ENCODE results near the gene HOXA11.

HOXA11 gene

DNA sequence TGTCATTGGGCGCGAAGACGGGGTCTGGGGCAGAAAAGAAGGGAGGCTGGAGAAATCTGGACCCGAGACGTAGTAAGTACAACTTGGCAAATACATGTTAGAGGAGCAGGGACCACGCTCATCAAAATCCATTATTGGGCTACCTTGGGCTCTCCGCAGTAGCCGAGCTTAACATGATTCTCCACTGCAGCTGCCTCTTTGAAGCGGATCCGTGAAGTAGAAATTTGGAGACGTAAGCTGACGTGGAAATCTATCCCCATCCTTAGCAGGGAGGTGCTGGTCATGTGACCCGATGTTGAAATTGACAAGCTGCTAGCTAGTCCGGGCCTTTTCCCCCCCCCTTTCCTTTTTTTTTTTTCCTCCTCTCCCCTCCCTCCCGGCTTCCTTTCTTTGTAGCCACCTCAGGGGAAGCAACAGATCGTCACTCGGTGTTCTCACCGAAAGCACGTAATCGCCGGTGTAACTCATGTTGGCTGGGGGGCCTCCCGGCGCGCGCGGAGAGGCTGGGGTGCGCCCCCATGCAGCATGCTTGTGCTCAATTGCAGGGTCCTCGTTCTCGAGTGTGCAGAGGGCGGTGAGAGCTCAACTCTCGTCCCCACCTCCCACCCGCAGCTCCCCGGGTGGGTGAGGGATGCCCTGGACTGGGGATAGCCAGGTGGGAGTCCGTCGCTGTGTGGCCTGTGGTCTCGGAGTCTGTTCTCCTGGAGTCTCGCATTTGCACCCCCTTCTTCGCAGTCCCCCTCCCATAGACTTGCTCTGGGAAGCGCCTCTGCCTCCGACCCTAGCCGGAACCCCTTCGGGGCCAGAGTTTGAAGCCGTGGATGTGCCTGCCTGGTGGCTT is at the start of gene HOXA11:
Gene HOXA11, minus strand, starts transcription at position 220 of the 841 bp plus-strand sequence. Its CDS starts 88 bp downstream, at position 132.
- Histone ChIP-seq H3K9me3 (ENCODE audit: insufficient read depth, low read depth, low read length) (peaks cover 8% of the 10 kb centered on the region; the same call in 1 of the 2 replicates), H3K4me3 (ENCODE audit: low read length) (no peak within 1 kb of the TSS), H3K9ac (ENCODE audit: low read depth, low read length) (no peak within 1 kb of the TSS), H3K27ac (ENCODE audit: low read length) (no peak within 1 kb of the TSS), H3K4me1 (ENCODE audit: insufficient read depth, low read length) (peaks cover 6% of the 10 kb centered on the region), H3K27me3 (ENCODE audit: insufficient read depth, low read length) (peaks cover 100% of the 10 kb centered on the region), H3K36me3 (ENCODE audit: insufficient read depth, low read depth, low read length) (no peaks in the 10 kb centered on the region)

DNA sequence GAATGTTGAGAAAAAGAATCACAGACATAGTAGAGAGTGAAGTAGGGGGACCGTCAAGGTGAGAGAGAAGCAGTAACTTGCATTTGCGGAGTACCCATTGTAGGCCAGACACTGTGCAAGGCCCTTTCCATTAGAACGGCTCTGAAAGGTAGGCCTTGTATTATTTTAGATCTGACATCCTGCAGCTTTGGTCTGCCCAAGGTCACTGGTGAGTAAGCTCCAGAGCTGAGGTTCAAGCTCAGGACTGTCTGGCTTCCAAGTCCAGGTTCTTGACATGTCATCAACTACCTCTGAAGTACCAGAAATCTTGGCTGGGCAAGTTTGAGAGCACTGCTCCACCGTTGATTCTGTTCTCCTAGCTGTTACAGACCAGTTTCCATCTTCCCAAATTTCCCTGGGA is 44.4 kb upstream of the HOXA11 start:
- H3K9me3 ChIP-seq (ENCODE audit: insufficient read depth, low read depth, low read length): no peaks in the 10 kb centered on the region
- H3K9ac ChIP-seq (ENCODE audit: low read depth, low read length): no peak overlapping the region
- no peaks in the 10 kb centered on the region for H3K36me3 ChIP-seq (ENCODE audit: insufficient read depth, low read depth, low read length)
- H3K27me3 ChIP-seq (ENCODE audit: insufficient read depth, low read length): peaks cover 94% of the 10 kb centered on the region
- H3K27ac ChIP-seq (ENCODE audit: low read length): no peak overlapping the region
- no peaks in the 10 kb centered on the region; the same call in 1 of the 2 replicates for H3K4me1 ChIP-seq (ENCODE audit: insufficient read depth, low read length)
- no peak overlapping the region for H3K4me3 ChIP-seq (ENCODE audit: low read length)

GRCh38 chr7:27224983-27225934 is 40.2 kb upstream of the HOXA11 start:
- Histone ChIP-seq H3K27me3 (ENCODE audit: insufficient read depth, low read length) (peaks cover 100% of the 10 kb centered on the region), H3K27ac (ENCODE audit: low read length) (no peak overlapping the region), H3K9ac (ENCODE audit: low read depth, low read length) (no peak overlapping the region), H3K9me3 (ENCODE audit: insufficient read depth, low read depth, low read length) (no peaks in the 10 kb centered on the region), H3K4me3 (ENCODE audit: low read length) (peak overlapping the region; percentile 47; the same call in 1 of the 2 replicates), H3K36me3 (ENCODE audit: insufficient read depth, low read depth, low read length) (no peaks in the 10 kb centered on the region), H3K4me1 (ENCODE audit: insufficient read depth, low read length) (peaks cover 7% of the 10 kb centered on the region; the same call in 1 of the 2 replicates)

GRCh38 chr7:27223941-27224575 is 39.0 kb upstream of the HOXA11 start:
- H3K4me3 ChIP-seq (ENCODE audit: low read length): no peak overlapping the region
- peaks cover 100% of the 10 kb centered on the region for H3K27me3 ChIP-seq (ENCODE audit: insufficient read depth, low read length)

GRCh38 chr7:27221201-27221797 is 36.3 kb upstream of the HOXA11 start:
- H3K27ac ChIP-seq (ENCODE audit: low read length): no peak overlapping the region

More at GRCh38 chr7:27223941-27224575, 39.0 kb upstream of the HOXA11 start:
- Histone ChIP-seq H3K9me3 (ENCODE audit: insufficient read depth, low read depth, low read length) (no peaks in the 10 kb centered on the region), H3K27ac (ENCODE audit: low read length) (no peak overlapping the region), H3K4me1 (ENCODE audit: insufficient read depth, low read length) (peaks cover 7% of the 10 kb centered on the region; the same call in 1 of the 2 replicates), H3K36me3 (ENCODE audit: insufficient read depth, low read depth, low read length) (no peaks in the 10 kb centered on the region), H3K9ac (ENCODE audit: low read depth, low read length) (no peak overlapping the region)

GRCh38 chr7:27220440-27220955 is 35.5 kb upstream of the HOXA11 start:
- Histone ChIP-seq H3K36me3 (ENCODE audit: insufficient read depth, low read depth, low read length) (no peaks in the 10 kb centered on the region), H3K4me3 (ENCODE audit: low read length) (no peak overlapping the region; the same call in 1 of the 2 replicates), H3K9me3 (ENCODE audit: insufficient read depth, low read depth, low read length) (no peaks in the 10 kb centered on the region), H3K27ac (ENCODE audit: low read length) (no peak overlapping the region), H3K9ac (ENCODE audit: low read depth, low read length) (no peak overlapping the region), H3K4me1 (ENCODE audit: insufficient read depth, low read length) (peaks cover 7% of the 10 kb centered on the region; the same call in 1 of the 2 replicates), H3K27me3 (ENCODE audit: insufficient read depth, low read length) (peaks cover 100% of the 10 kb centered on the region)

More at GRCh38 chr7:27221201-27221797, 36.3 kb upstream of the HOXA11 start:
- Histone ChIP-seq H3K4me1 (ENCODE audit: insufficient read depth, low read length) (peaks cover 7% of the 10 kb centered on the region; the same call in 1 of the 2 replicates), H3K4me3 (ENCODE audit: low read length) (no peak overlapping the region), H3K9ac (ENCODE audit: low read depth, low read length) (no peak overlapping the region), H3K36me3 (ENCODE audit: insufficient read depth, low read depth, low read length) (no peaks in the 10 kb centered on the region), H3K27me3 (ENCODE audit: insufficient read depth, low read length) (peaks cover 100% of the 10 kb centered on the region), H3K9me3 (ENCODE audit: insufficient read depth, low read depth, low read length) (no peaks in the 10 kb centered on the region)

GRCh38 chr7:27219821-27220220 is 34.8 kb upstream of the HOXA11 start:
- H3K4me1 ChIP-seq (ENCODE audit: insufficient read depth, low read length): peaks cover 7% of the 10 kb centered on the region; the same call in 1 of the 2 replicates
- no peaks in the 10 kb centered on the region for H3K9me3 ChIP-seq (ENCODE audit: insufficient read depth, low read depth, low read length)
- H3K9ac ChIP-seq (ENCODE audit: low read depth, low read length): no peak overlapping the region
- H3K27ac ChIP-seq (ENCODE audit: low read length): no peak overlapping the region
- no peaks in the 10 kb centered on the region for H3K36me3 ChIP-seq (ENCODE audit: insufficient read depth, low read depth, low read length)
- H3K4me3 ChIP-seq (ENCODE audit: low read length): no peak overlapping the region
- peaks cover 100% of the 10 kb centered on the region for H3K27me3 ChIP-seq (ENCODE audit: insufficient read depth, low read length)

DNA sequence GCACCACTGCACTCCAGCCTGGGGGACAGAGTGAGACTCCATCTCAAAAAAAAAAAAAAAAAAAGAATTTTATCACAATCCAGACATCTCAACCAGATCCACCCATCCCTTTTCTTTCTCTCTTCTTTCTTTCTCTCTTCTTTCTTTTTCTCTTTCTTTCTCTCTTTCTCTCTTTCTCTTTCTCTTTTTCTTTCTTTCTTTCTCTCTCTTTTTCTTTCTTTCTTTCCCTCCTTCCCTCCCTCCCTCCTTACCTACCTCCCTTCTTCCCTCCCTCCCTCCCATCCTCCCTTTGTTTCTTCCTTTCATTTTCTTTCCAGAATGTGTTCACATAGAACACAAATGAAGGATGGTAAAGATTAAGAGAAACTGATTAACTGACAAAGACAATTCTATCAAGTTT is 32.9 kb upstream of the HOXA11 start:
- no peak overlapping the region for H3K9ac ChIP-seq (ENCODE audit: low read depth, low read length)
- H3K9me3 ChIP-seq (ENCODE audit: insufficient read depth, low read depth, low read length): no peaks in the 10 kb centered on the region
- H3K36me3 ChIP-seq (ENCODE audit: insufficient read depth, low read depth, low read length): no peaks in the 10 kb centered on the region
- H3K4me3 ChIP-seq (ENCODE audit: low read length): no peak overlapping the region
- peaks cover 13% of the 10 kb centered on the region; the same call in 1 of the 2 replicates for H3K4me1 ChIP-seq (ENCODE audit: insufficient read depth, low read length)
- no peak overlapping the region for H3K27ac ChIP-seq (ENCODE audit: low read length)
- peaks cover 100% of the 10 kb centered on the region for H3K27me3 ChIP-seq (ENCODE audit: insufficient read depth, low read length)

- Histone ChIP-seq H3K9ac (ENCODE audit: low read depth, low read length) (no peak overlapping the region), H3K9me3 (ENCODE audit: insufficient read depth, low read depth, low read length) (peaks cover 5% of the 10 kb centered on the region; the same call in 1 of the 2 replicates), H3K4me1 (ENCODE audit: insufficient read depth, low read length) (peaks cover 9% of the 10 kb centered on the region; the same call in 1 of the 2 replicates), H3K4me3 (ENCODE audit: low read length) (no peak overlapping the region), H3K36me3 (ENCODE audit: insufficient read depth, low read depth, low read length) (no peaks in the 10 kb centered on the region), H3K27me3 (ENCODE audit: insufficient read depth, low read length) (peaks cover 100% of the 10 kb centered on the region), H3K27ac (ENCODE audit: low read length) (no peak overlapping the region)
Observed at GRCh38 chr7:27215356-27215755, 30.3 kb upstream of the HOXA11 start.

DNA sequence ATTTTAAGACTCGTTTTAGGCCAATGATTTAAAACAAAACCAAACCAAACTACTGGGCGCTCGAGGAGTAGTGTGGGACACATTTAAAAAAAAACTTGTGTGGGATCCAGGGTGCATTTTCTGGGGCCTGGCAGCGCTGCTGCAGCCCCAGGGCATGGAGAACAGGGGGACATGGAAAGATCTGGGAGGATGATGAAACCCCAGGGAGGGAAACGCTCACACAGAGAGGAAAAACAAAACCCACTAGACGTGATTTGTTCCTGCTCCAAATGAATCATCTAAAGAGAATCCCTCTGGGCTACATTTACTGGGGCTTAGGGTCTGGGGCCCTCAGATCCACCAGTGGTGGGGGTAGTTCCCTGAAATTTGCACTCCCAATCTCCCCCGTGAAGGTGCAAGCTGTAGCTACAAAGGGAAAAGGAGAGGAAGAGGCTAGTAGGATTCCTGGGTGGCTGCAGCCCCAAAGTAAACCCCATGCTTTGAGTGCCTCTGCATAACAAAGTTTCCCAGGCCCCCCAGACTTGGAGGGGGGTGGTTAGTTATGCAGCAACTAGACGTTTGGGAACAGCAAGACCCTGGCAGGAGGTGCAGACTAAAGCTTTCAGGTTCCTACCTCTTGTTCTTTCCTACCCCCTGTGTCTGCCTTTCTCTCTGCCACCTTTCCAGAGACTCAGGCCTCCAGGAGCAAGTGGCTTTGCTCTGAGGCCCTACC is 29.4 kb upstream of the HOXA11 start:
- Histone ChIP-seq H3K27me3 (ENCODE audit: insufficient read depth, low read length) (peaks cover 100% of the 10 kb centered on the region), H3K27ac (ENCODE audit: low read length) (no peak overlapping the region), H3K9ac (ENCODE audit: low read depth, low read length) (no peak overlapping the region), H3K4me3 (ENCODE audit: low read length) (no peak overlapping the region), H3K9me3 (ENCODE audit: insufficient read depth, low read depth, low read length) (peaks cover 5% of the 10 kb centered on the region; the same call in 1 of the 2 replicates), H3K4me1 (ENCODE audit: insufficient read depth, low read length) (peaks cover 9% of the 10 kb centered on the region; the same call in 1 of the 2 replicates), H3K36me3 (ENCODE audit: insufficient read depth, low read depth, low read length) (no peaks in the 10 kb centered on the region)
